H1 (cell line): Measurements from ENCODE around the gene CDKL4. TPM values are rescaled to one million over a fixed set of nuclear protein-coding genes. Genes with fewer than 3 reads are reported as not detected.

Experiments used
- CTCF ChIA-PET: fragments of 300-600 bp; sonication (Branson Sonifier 250); formaldehyde crosslinking; loops from one replicate; lab custom pipeline; 2021; ENCODE audit not compliant: partially characterized antibody; lab: Charles Lee
- POLR2A ChIA-PET: fragments of 300-600 bp; sonication (Branson Sonifier 250); formaldehyde crosslinking; loops from one replicate; lab custom pipeline; 2021; ENCODE audit warnings: inconsistent platforms; ENCODE audit not compliant: partially characterized antibody; lab: Charles Lee
- DNase-seq, 2 experiments: peaks; one replicate each; pipeline versions ENCODE4 v3.0.0 to v3.0.0-alpha.2; 2010 to 2022; ENCODE audit warnings: low spot score in 2 of 2, low read depth in 1 of 2, mixed read lengths in 1 of 2
- FAIRE-seq: peaks from 2 replicates; lab custom pipeline; 2011; peaks lifted over from hg19 to GRCh38; lab: Jason Lieb, UNC
- H2AFZ ChIP-seq: 2 replicates; pipeline ENCODE4 v1.8.1; 2012; ENCODE audit warnings: low read length, inconsistent platforms
- H2AK5ac ChIP-seq: 2 replicates; pipeline ENCODE4 v1.6.1; 2013; ENCODE audit warnings: low read depth, low read length
- H2BK120ac ChIP-seq: replicated peaks from 2 replicates; pipeline ENCODE3; 2013; ENCODE audit warnings: low read depth, low read length, inconsistent platforms
- H2BK12ac ChIP-seq: 2 replicates; pipeline ENCODE4 v1.6.1; 2013; ENCODE audit warnings: low read depth, low read length
- H2BK15ac ChIP-seq: 2 replicates; pipeline ENCODE4 v1.6.1; 2013; ENCODE audit warnings: low read length
- H2BK20ac ChIP-seq: 2 replicates; pipeline ENCODE4 v1.6.1; 2013; ENCODE audit warnings: low read length
- H2BK5ac ChIP-seq: 2 replicates; pipeline ENCODE4 v1.6.1; 2013; ENCODE audit warnings: low read depth, low read length
- H3K14ac ChIP-seq: 2 replicates; pipeline ENCODE4 v1.6.1; 2013; ENCODE audit warnings: inconsistent platforms; ENCODE audit not compliant: insufficient read length
- H3K18ac ChIP-seq: 2 replicates; pipeline ENCODE4 v1.6.1; 2013; ENCODE audit warnings: low read length; ENCODE audit errors: extremely low read depth
- H3K23ac ChIP-seq: 2 replicates; pipeline ENCODE4 v1.6.1; 2013; ENCODE audit warnings: inconsistent platforms; ENCODE audit not compliant: insufficient read length
- H3K23me2 ChIP-seq: 2 replicates; pipeline ENCODE4 v1.6.1; 2013; ENCODE audit warnings: low read depth, low read length
- H3K27ac ChIP-seq: 2 replicates; pipeline ENCODE4 v1.6.1; 2011; ENCODE audit warnings: low read depth, low read length, inconsistent platforms
- H3K27me3 ChIP-seq, 4 experiments: replicated peaks in 1 of 4; 1 replicate in 1 of 4; 2 replicates in 3 of 4; pipeline versions ENCODE4 v1.6.1 to v1.8.1; 2011 to 2013; ENCODE audit warnings: low read length in 3 of 4, mild to moderate bottlenecking in 3 of 4, inconsistent platforms in 2 of 4, mixed read lengths in 2 of 4, moderate library complexity in 1 of 4; ENCODE audit not compliant: control insufficient read depth in 3 of 4, insufficient read depth in 3 of 4; ENCODE audit errors: extremely low read depth in 1 of 4
- H3K36me3 ChIP-seq, 4 experiments: 2 replicates each; pipeline versions ENCODE4 v1.6.1 to v1.8.1; 2011 to 2013; ENCODE audit warnings: mild to moderate bottlenecking in 4 of 4, low read length in 3 of 4, moderate library complexity in 2 of 4, control low read depth in 1 of 4, inconsistent platforms in 1 of 4; ENCODE audit not compliant: insufficient read depth in 4 of 4, control insufficient read depth in 2 of 4
- H3K4ac ChIP-seq: replicated peaks from 2 replicates; pipeline ENCODE3; 2013; ENCODE audit warnings: low read length, low read depth, mixed read lengths, inconsistent platforms; ENCODE audit not compliant: insufficient read length
- H3K4me1 ChIP-seq, 4 experiments: replicated peaks in 1 of 4; 1 replicate in 1 of 4; 2 replicates in 3 of 4; pipeline versions ENCODE4 v1.6.1 to v1.8.1; 2011 to 2013; ENCODE audit warnings: low read length in 3 of 4, inconsistent platforms in 2 of 4, mixed read lengths in 1 of 4; ENCODE audit not compliant: insufficient read depth in 4 of 4, control insufficient read depth in 3 of 4
- H3K4me2 ChIP-seq, 2 experiments: 2 replicates each; pipeline versions ENCODE4 v1.6.1 to v1.8.1; 2011 to 2013; ENCODE audit warnings: low read depth in 2 of 2, low read length in 2 of 2, control low read depth in 1 of 2, inconsistent platforms in 1 of 2, mild to moderate bottlenecking in 1 of 2; ENCODE audit not compliant: insufficient read depth in 1 of 2
- H3K4me3 ChIP-seq, 4 experiments: fragments of 200-600, 300-600 bp in 1 of 4; sonication (generic), shearing (Covaris generic), sonication (Bioruptor Twin) in 1 of 4; 2 replicates each; pipeline versions ENCODE4 v1.5.1 to v1.8.1; 2011 to 2016; ENCODE audit warnings: low read length in 4 of 4, low read depth in 3 of 4, control low read depth in 2 of 4, inconsistent platforms in 2 of 4, mild to moderate bottlenecking in 2 of 4, mixed read lengths in 1 of 4, moderate library complexity in 1 of 4; ENCODE audit not compliant: insufficient read depth in 2 of 4; ENCODE audit errors: extremely low read depth in 1 of 4
- H3K56ac ChIP-seq: replicated peaks from 2 replicates; pipeline ENCODE3; 2013; ENCODE audit warnings: low read depth, mild to moderate bottlenecking, mixed read lengths, low read length, inconsistent platforms; ENCODE audit not compliant: insufficient read length
- H3K79me1 ChIP-seq: 2 replicates; pipeline ENCODE4 v1.6.1; 2013; ENCODE audit warnings: low read depth, low read length, control low read depth
- H3K79me2 ChIP-seq, 2 experiments: 2 replicates each; pipeline versions ENCODE4 v1.6.1 to v1.8.1; 2012 to 2013; ENCODE audit warnings: low read length in 2 of 2, mild to moderate bottlenecking in 2 of 2, inconsistent platforms in 1 of 2; ENCODE audit not compliant: insufficient read depth in 2 of 2, control insufficient read depth in 1 of 2
- H3K9ac ChIP-seq, 4 experiments: replicated peaks in 1 of 4; 1 replicate in 1 of 4; 2 replicates in 3 of 4; pipeline versions ENCODE4 v1.6.1 to v1.8.1; 2011 to 2013; ENCODE audit warnings: low read depth in 3 of 4, low read length in 3 of 4, control low read depth in 2 of 4, mild to moderate bottlenecking in 2 of 4, moderate library complexity in 2 of 4, inconsistent platforms in 1 of 4; ENCODE audit errors: extremely low read depth in 1 of 4
- H3K9me3 ChIP-seq, 2 experiments: 2 replicates each; pipeline versions ENCODE4 v1.6.1 to v1.8.1; 2012 to 2013; ENCODE audit warnings: mild to moderate bottlenecking in 2 of 2, moderate library complexity in 2 of 2, control low read depth in 1 of 2, inconsistent platforms in 1 of 2, low read depth in 1 of 2, low read length in 1 of 2, mixed read lengths in 1 of 2; ENCODE audit not compliant: insufficient read depth in 2 of 2
- H4K20me1 ChIP-seq, 2 experiments: replicated peaks in 1 of 2; 2 replicates each; pipeline versions ENCODE3 to v1.8.1; 2011 to 2013; ENCODE audit warnings: inconsistent platforms in 2 of 2, low read length in 2 of 2, mild to moderate bottlenecking in 1 of 2; ENCODE audit not compliant: insufficient read depth in 2 of 2, control insufficient read depth in 1 of 2
- H4K5ac ChIP-seq: 2 replicates; pipeline ENCODE4 v1.6.1; 2013; ENCODE audit warnings: low read length, low read depth, mixed read lengths, inconsistent platforms; ENCODE audit not compliant: insufficient read length
- H4K8ac ChIP-seq: 2 replicates; pipeline ENCODE4 v1.8.0; 2013; ENCODE audit warnings: mild to moderate bottlenecking, moderate library complexity, low read length, inconsistent platforms; ENCODE audit not compliant: insufficient read depth; ENCODE audit errors: extremely low read depth
- H4K91ac ChIP-seq: replicated peaks from 2 replicates; pipeline ENCODE3; 2013; ENCODE audit warnings: low read length, mixed read lengths, inconsistent platforms; ENCODE audit not compliant: insufficient read length
- ASH2L ChIP-seq: fragments of 200-600, 300-600 bp; sonication (generic); IDR thresholded peaks from one replicate; pipeline ENCODE4 v1.7.1; 2017; ENCODE audit warnings: low read length
- CHD2 ChIP-seq: IDR thresholded peaks from 2 replicates; pipeline ENCODE4 v1.6.1; 2012; ENCODE audit warnings: low read length, improper control_type of control experiment
- CTBP2 ChIP-seq: IDR thresholded peaks from 2 replicates; pipeline ENCODE4 v1.7.0; 2011; ENCODE audit warnings: borderline replicate concordance, mild to moderate bottlenecking, moderate library complexity, mixed read lengths, low read length; ENCODE audit not compliant: insufficient read depth, insufficient read length
- E2F6 ChIP-seq: IDR thresholded peaks from 2 replicates; pipeline ENCODE4 v1.6.1; 2012; ENCODE audit warnings: inconsistent platforms
- JUN ChIP-seq: IDR thresholded peaks from 2 replicates; pipeline ENCODE4 v1.6.1; 2011; ENCODE audit warnings: low read depth, mild to moderate bottlenecking, improper control_type of control experiment, low read length
- KDM4A ChIP-seq: IDR thresholded peaks from one replicate; pipeline ENCODE4 v1.7.1; 2012; ENCODE audit warnings: low read depth, mild to moderate bottlenecking, moderate library complexity, low read length, inconsistent platforms; ENCODE audit not compliant: severe bottlenecking
- KDM5A ChIP-seq: fragments of 200-600 bp; IDR thresholded peaks from 2 replicates; pipeline ENCODE4 v1.7.1; 2012; ENCODE audit warnings: mild to moderate bottlenecking, low read length, inconsistent platforms, mixed read lengths
- POLR2A ChIP-seq, 2 experiments: IDR thresholded peaks; 1 replicate in 1 of 2; 2 replicates in 1 of 2; pipeline ENCODE4 v1.6.1; 2011; ENCODE audit warnings: low read depth in 2 of 2, low read length in 2 of 2, mild to moderate bottlenecking in 2 of 2; ENCODE audit errors: control extremely low read depth in 1 of 2
- TEAD4 ChIP-seq: IDR thresholded peaks from 2 replicates; pipeline ENCODE4 v1.6.1; 2012; ENCODE audit warnings: low read depth, low read length, inconsistent platforms, mixed read lengths
- USF2 ChIP-seq: IDR thresholded peaks from 2 replicates; pipeline ENCODE4 v1.6.1; 2011; ENCODE audit warnings: low read length, improper control_type of control experiment
- WGBS, 2 experiments: shearing (Covaris generic) in 1 of 2; methylation state at CpG; one replicate each; pipeline versions ENCODE4 v1.1.6 to v1.1.7; 2013 to 2015; ENCODE audit warnings: low lambda C conversion rate in 2 of 2, mixed read lengths in 2 of 2, inconsistent platforms in 1 of 2, low coverage in 1 of 2, missing lambda C conversion rate in 1 of 2; ENCODE audit not compliant: insufficient replicate concordance in 2 of 2, insufficient coverage in 1 of 2, insufficient read length in 1 of 2; ENCODE audit errors: extremely low coverage in 1 of 2, missing lambda C conversion rate in 1 of 2; 5-methylcytosine and 5-hydroxymethylcytosine counted together
- polyA plus RNA-seq, 7 experiments: library from polyadenylated mRNA; depleted of rRNA in 3 of 7; stranded (reverse) in 5 of 7; unstranded in 2 of 7; fragments of >200 nt in 5 of 7; fragments of 200-250 nt in 2 of 7; gene quantifications; 1 replicate in 5 of 7; 2 replicates in 1 of 7; 4 replicates in 1 of 7; pipeline versions ENCODE4 v1.2.1 to v1.2.3, GENCODE V29; 2011 to 2013; ENCODE audit warnings: missing spikeins in 2 of 7, mixed read lengths in 2 of 7
- total RNA-seq: library from RNA; stranded (reverse); fragmentation: NEBNext Ultra II Directional; extraction: Animal tissue kit (Norgen Biotek cat#: 25700); gene quantifications from 2 replicates; pipeline ENCODE4 v1.2.1, GENCODE V29; 2021

Gene CDKL4
- total and polyA plus RNA-seq, 2 of the 8 experiments (the other 6 are each of a cell fraction or from before 2014, with no cell fraction given): not detected

- TF ChIP-seq CTBP2: no peak
- no peak for TF ChIP-seq CHD2
- TF ChIP-seq POLR2A (IDR thresholded peaks at IDR 0.05; ENCODE audit: control extremely low read depth in 1 of 2, low read depth in 2 of 2, low read length in 2 of 2): no peak
- TF ChIP-seq JUN: no peak
- TF ChIP-seq TEAD4: no peak
- TF ChIP-seq E2F6: no peak
- no peak for TF ChIP-seq USF2
- no peak for TF ChIP-seq KDM4A
- no peak for TF ChIP-seq KDM5A
- TF ChIP-seq ASH2L: no peak
- TF ChIP-seq, all 59 proteins: peak for 0
- Histone ChIP-seq H3K4me3 (no peak overlapping the region), H3K79me1 (no peaks in the 10 kb centered on the region), H3K23ac (no peak overlapping the region), H2BK20ac (no peak overlapping the region), H3K4me2 (no peak overlapping the region), H4K5ac (no peak overlapping the region), H3K14ac (no peak overlapping the region), H3K27ac (no peak overlapping the region), H2AFZ (no peak overlapping the region), H3K56ac (no peak overlapping the region), H3K23me2 (no peaks in the 10 kb centered on the region), H3K27me3 (no peaks in the 10 kb centered on the region), H3K9ac (no peak overlapping the region), H4K91ac (no peak overlapping the region), H4K8ac (no peak overlapping the region), H3K9me3 (no peaks in the 10 kb centered on the region), H2AK5ac (no peak overlapping the region), H2BK120ac (no peak overlapping the region), H2BK15ac (no peak overlapping the region), H3K4ac (no peak overlapping the region), H2BK12ac (no peak overlapping the region), H3K79me2 (no peaks in the 10 kb centered on the region), H3K4me1 (peaks cover 0 to 4% (median 0%) of the 10 kb centered on the region in 4 experiments; a peak in 1 of 7 replicates), H2BK5ac (no peak overlapping the region), H4K20me1 (no peaks in the 10 kb centered on the region), H3K18ac (no peak overlapping the region), H3K36me3 (no peaks in the 10 kb centered on the region)
- ChIA-PET CTCF (no interaction called here), POLR2A (no interaction called here)
- WGBS, 2 experiments: 79% methylated on average over 2 of the region's 2 CpGs; no CpG with 5 or more reads in 1 of the 2 experiments
- FAIRE-seq (no peak), DNase-seq (no peak)
Observed at GRCh38 chr2:39152504-39152903, 91.3 kb downstream of the CDKL4 start.
